Measurements from ENCODE around the gene KCTD12. TPM values are rescaled to one million over a fixed set of nuclear protein-coding genes. Genes with fewer than 3 reads are reported as not detected.

Gene KCTD12
- total RNA-seq, 1 experiment from 2014 or later: 6.7 TPM

DNA sequence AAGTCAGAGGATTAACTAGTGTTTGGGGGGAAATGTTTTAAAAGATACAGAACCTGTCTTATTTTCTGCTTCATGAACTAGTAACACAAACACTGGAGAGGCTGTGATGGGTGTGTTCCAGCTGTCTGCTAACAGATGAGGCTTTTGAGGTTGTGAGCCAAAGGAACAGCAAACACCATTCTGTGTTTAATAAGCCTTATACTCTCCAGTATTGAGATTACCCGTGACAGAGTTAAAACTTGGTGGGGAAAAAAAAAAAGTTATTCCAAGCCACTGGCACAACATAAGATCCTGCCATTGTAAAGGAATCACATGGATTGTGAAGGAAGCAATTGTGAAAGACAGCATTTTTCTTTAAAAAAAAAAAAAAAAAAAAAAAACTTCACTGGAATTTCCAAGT, 48.4 kb downstream of the KCTD12 start (continued):
- TF ChIP-seq ESRRA (CRISPR knock-in tag; IDR thresholded peaks at IDR 0.05; ENCODE audit: borderline replicate concordance) (no peak), ZNF281 (CRISPR knock-in tag; IDR thresholded peaks at IDR 0.05) (no peak), SP1 (CRISPR knock-in tag; conservative IDR thresholded peaks at IDR 0.05) (no peak), FOXP4 (CRISPR knock-in tag; IDR thresholded peaks at IDR 0.05) (no peak)
- TF ChIP-seq, protein P1, sequence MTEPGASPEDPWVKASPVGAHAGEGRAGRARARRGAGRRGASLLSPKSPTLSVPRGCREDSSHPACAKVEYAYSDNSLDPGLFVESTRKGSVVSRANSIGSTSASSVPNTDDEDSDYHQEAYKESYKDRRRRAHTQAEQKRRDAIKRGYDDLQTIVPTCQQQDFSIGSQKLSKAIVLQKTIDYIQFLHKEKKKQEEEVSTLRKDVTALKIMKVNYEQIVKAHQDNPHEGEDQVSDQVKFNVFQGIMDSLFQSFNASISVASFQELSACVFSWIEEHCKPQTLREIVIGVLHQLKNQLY (CRISPR knock-in tag; IDR thresholded peaks at IDR 0.05): no peak
- TF ChIP-seq, protein P2, sequence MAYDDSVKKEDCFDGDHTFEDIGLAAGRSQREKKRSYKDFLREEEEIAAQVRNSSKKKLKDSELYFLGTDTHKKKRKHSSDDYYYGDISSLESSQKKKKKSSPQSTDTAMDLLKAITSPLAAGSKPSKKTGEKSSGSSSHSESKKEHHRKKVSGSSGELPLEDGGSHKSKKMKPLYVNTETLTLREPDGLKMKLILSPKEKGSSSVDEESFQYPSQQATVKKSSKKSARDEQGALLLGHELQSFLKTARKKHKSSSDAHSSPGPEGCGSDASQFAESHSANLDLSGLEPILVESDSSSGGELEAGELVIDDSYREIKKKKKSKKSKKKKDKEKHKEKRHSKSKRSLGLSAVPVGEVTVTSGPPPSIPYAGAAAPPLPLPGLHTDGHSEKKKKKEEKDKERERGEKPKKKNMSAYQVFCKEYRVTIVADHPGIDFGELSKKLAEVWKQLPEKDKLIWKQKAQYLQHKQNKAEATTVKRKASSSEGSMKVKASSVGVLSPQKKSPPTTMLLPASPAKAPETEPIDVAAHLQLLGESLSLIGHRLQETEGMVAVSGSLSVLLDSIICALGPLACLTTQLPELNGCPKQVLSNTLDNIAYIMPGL (CRISPR knock-in tag; IDR thresholded peaks at IDR 0.05): no peak
- TF ChIP-seq, protein P3, sequence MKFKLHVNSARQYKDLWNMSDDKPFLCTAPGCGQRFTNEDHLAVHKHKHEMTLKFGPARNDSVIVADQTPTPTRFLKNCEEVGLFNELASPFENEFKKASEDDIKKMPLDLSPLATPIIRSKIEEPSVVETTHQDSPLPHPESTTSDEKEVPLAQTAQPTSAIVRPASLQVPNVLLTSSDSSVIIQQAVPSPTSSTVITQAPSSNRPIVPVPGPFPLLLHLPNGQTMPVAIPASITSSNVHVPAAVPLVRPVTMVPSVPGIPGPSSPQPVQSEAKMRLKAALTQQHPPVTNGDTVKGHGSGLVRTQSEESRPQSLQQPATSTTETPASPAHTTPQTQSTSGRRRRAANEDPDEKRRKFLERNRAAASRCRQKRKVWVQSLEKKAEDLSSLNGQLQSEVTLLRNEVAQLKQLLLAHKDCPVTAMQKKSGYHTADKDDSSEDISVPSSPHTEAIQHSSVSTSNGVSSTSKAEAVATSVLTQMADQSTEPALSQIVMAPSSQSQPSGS (CRISPR knock-in tag; IDR thresholded peaks at IDR 0.05; ENCODE audit: borderline replicate concordance, low read depth): no peak

- ATAC-seq (no peak), DNase-seq (ENCODE audit: low spot score) (no peak)
- Mint-ChIP-seq H3K27me3 (ENCODE audit: low read depth) (no peaks in the 10 kb centered on the region), H3K4me1 (no peaks in the 10 kb centered on the region; the same call in 1 of the 2 replicates), H3K36me3 (no peaks in the 10 kb centered on the region), H3K27ac (no peak overlapping the region), H3K4me3 (no peak overlapping the region), H3K9me3 (no peaks in the 10 kb centered on the region)
- POLR2A ChIA-PET: no interaction called here
- CTCF ChIA-PET: interaction anchor here (1.1 kb wide), 1 partner anchor 48 kb away, joined by 3 read pairs; no protein-coding TSS in a partner anchor
- TF ChIP-seq NR1H2 (CRISPR knock-in tag; IDR thresholded peaks at IDR 0.05): no peak
- TF ChIP-seq SP1 (CRISPR knock-in tag; conservative IDR thresholded peaks at IDR 0.05): no peak
- no peak for TF ChIP-seq CREB1 (CRISPR knock-in tag; IDR thresholded peaks at IDR 0.05)
- TF ChIP-seq, protein P3 (CRISPR knock-in tag; IDR thresholded peaks at IDR 0.05; ENCODE audit: borderline replicate concordance, low read depth): no peak
Measured at GRCh38 chr13:76836311-76836710, 49.9 kb downstream of the KCTD12 start.

- Mint-ChIP-seq H3K9me3 (no peaks in the 10 kb centered on the region), H3K36me3 (no peaks in the 10 kb centered on the region)
- POLR2A ChIA-PET: no interaction called here
- TF ChIP-seq ZNF532 (CRISPR knock-in tag; IDR thresholded peaks at IDR 0.05; ENCODE audit: borderline replicate concordance): no peak
- TF ChIP-seq CBFB (CRISPR knock-in tag; IDR thresholded peaks at IDR 0.05; ENCODE audit: low read depth): no peak
- TF ChIP-seq, protein P1 (CRISPR knock-in tag; IDR thresholded peaks at IDR 0.05): no peak
- no peak for TF ChIP-seq ZNF416 (CRISPR knock-in tag; IDR thresholded peaks at IDR 0.05)
- TF ChIP-seq ATF6 (CRISPR knock-in tag; IDR thresholded peaks at IDR 0.05): no peak
Measured at GRCh38 chr13:76833441-76833954, 52.7 kb downstream of the KCTD12 start.

More at GRCh38 chr13:76833441-76833954, 52.7 kb downstream of the KCTD12 start:
- ATAC-seq: no peak
- H3K27ac Mint-ChIP-seq: no peak overlapping the region
- H3K27me3 Mint-ChIP-seq (ENCODE audit: low read depth): no peaks in the 10 kb centered on the region
- peaks cover 8% of the 10 kb centered on the region; the same call in 1 of the 2 replicates for H3K4me1 Mint-ChIP-seq
- no peak for DNase-seq (ENCODE audit: low spot score)
- no peak overlapping the region for H3K4me3 Mint-ChIP-seq
- CTCF ChIA-PET: no interaction called here

Measured in WTC11 (cell line).